A673 (cell line): ENCODE results near the gene ENTPD3. TPM values are rescaled to one million over a fixed set of nuclear protein-coding genes. Genes with fewer than 3 reads are reported as not detected.
"Not testable (repeated sequence)": the region's sequence is repeated elsewhere in the genome, so short reads cannot be mapped to it uniquely, and the experiment has no call there.

Experiments used
- BruUV-seq: library from RNA; stranded (reverse); fragments of 400-500 nt; replicated peaks from 2 replicates; lab custom pipeline; 2021; lab: Mats Ljungman, UMichigan
- CTCF ChIA-PET: fragments of 300-600 bp; sonication (Branson Sonifier 250); formaldehyde crosslinking; loops from one replicate; lab custom pipeline; 2022; ENCODE audit warnings: antibody characterized with exemption; lab: Charles Lee
- POLR2A ChIA-PET: fragments of 300-600 bp; sonication (Branson Sonifier 250); formaldehyde crosslinking; loops from one replicate; lab custom pipeline; 2022; ENCODE audit warnings: antibody characterized with exemption; ENCODE audit not compliant: low non-redundant PET; lab: Charles Lee
- DNase-seq: peaks from one replicate; pipeline ENCODE4 v3.0.0-alpha.2; 2015; ENCODE audit warnings: low spot score
- H3K27ac ChIP-seq: fragments of 200-600 bp; sonication (generic); 2 replicates; pipeline ENCODE4 v1.5.1; 2016; ENCODE audit warnings: mixed run types, low read depth, mild to moderate bottlenecking, mixed read lengths, antibody characterized with exemption, low read length; ENCODE audit not compliant: poor library complexity, severe bottlenecking
- H3K27me3 ChIP-seq: fragments of 200-600 bp; sonication (generic); replicated peaks from 2 replicates; pipeline ENCODE4 v1.6.1; 2017; ENCODE audit warnings: mixed run types, low read depth, mild to moderate bottlenecking, mixed read lengths, antibody characterized with exemption, low read length; ENCODE audit not compliant: insufficient read depth, poor library complexity
- H3K36me3 ChIP-seq: fragments of 200-600 bp; sonication (generic); 2 replicates; pipeline ENCODE4 v1.6.1; 2016; ENCODE audit warnings: mixed run types, mild to moderate bottlenecking, mixed read lengths, antibody characterized with exemption, low read length; ENCODE audit not compliant: insufficient read depth, poor library complexity, severe bottlenecking
- H3K4me1 ChIP-seq: fragments of 200-600 bp; sonication (generic); 2 replicates; pipeline ENCODE4 v1.6.1; 2017; ENCODE audit warnings: mixed run types, mild to moderate bottlenecking, mixed read lengths, antibody characterized with exemption, low read length; ENCODE audit not compliant: insufficient read depth, poor library complexity, severe bottlenecking
- H3K4me3 ChIP-seq: fragments of 200-600 bp; sonication (generic); 2 replicates; pipeline ENCODE4 v1.5.1; 2016; ENCODE audit warnings: low read depth, mixed run types, mild to moderate bottlenecking, mixed read lengths, low read length; ENCODE audit not compliant: poor library complexity, severe bottlenecking
- H3K9me3 ChIP-seq: fragments of 200-600 bp; sonication (generic); 2 replicates; pipeline ENCODE4 v1.6.1; 2016; ENCODE audit warnings: mixed run types, low read depth, mild to moderate bottlenecking, mixed read lengths, antibody characterized with exemption, low read length; ENCODE audit not compliant: poor library complexity, severe bottlenecking
- EZH2 ChIP-seq: fragments of 200-600 bp; sonication (generic); IDR thresholded peaks from 2 replicates; pipeline ENCODE4 v1.6.1; 2017; ENCODE audit warnings: borderline replicate concordance, low read depth, mild to moderate bottlenecking, mixed read lengths, antibody characterized with exemption, low read length; ENCODE audit not compliant: poor library complexity, severe bottlenecking
- intact Hi-C: fragments of 100-400 bp; cut with micrococcal nuclease; formaldehyde crosslinking; loops from one replicate; pipeline ENCODE4 v1.10.0; 2022; ENCODE audit not compliant: unreplicated experiment
- total RNA-seq: library from RNA; stranded (reverse); gene quantifications from 2 replicates; pipeline ENCODE4 v1.2.3, GENCODE V29; 2021
- TF ChIP-seq, protein P1 (sequence below): fragments of 300-800, 200-600 bp; sonication (generic); conservative IDR thresholded peaks from 2 replicates; pipeline ENCODE4 v1.5.1; 2017; ENCODE audit warnings: low read depth, mild to moderate bottlenecking, antibody characterized with exemption, low read length, moderate library complexity, mixed read lengths

Gene ENTPD3
- total RNA-seq, 1 experiment from 2014 or later = 0.54 TPM

DNA sequence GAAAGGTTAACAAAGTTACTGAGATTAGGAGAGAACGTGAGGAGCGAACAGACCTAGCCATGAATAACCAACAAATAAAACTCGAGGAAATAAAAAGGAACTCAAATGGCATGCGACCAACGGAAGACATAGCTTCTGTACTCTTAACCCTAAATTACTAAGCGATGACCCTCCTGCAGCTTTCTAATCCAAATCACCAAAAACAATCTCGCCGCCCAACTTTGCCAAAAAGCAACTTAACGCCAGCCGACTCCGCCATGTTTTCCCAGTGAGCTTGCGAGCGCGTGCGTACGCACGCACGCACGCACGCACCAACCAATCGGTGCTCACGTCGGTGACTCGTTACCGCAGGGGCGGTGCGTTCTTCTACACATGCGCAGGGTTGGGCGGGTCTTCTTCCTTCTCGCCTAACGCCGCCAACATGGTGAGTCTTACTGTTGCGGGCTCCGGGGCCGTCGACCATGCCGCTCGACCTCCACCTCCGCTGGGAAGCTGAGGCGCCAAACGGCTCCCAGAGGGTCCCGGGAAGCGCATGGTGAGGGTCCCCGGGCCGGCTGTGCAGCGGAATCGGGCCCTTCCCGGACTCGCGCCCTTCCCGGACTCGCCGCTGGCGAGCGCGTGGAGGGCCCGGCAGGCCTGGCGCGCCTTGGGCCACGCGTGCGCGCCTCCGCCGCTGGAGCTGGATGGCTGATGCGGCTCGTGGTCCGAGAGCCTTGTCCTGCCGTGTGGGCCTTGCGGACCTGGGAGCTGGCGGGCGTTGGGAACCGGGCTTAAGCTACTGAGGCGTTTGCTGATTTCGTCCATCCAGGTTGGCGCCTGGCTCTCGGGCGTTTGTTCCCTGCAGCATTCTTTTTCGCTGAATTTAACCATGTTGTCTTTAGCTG lies 70.2 kb downstream of the ENTPD3 start, which contains the start of gene RPL14:
Gene RPL14 (plus strand): TSS at position 400 of the 884 bp plus-strand sequence. CDS start 133 bp downstream, at position 533.
- no TSS peak for BruUV-seq
- DNase-seq = peak; percentile 92
- peak within 1 kb of the TSS; percentile 86 for H3K27ac ChIP-seq
- peaks cover 38% of the 10 kb centered on the region for H3K36me3 ChIP-seq
- H3K4me1 ChIP-seq = peaks cover 3% of the 10 kb centered on the region
- H3K4me3 ChIP-seq = peak within 1 kb of the TSS; percentile 86
- CTCF ChIA-PET = interaction anchor here (0.7 kb wide), 1 partner anchor 1445 kb away, joined by 3 read pairs; no protein-coding TSS in a partner anchor
- H3K27me3 ChIP-seq = no peaks in the 10 kb centered on the region
- POLR2A ChIA-PET = no interaction called here
- intact Hi-C loops = no loop called here
- H3K9me3 ChIP-seq = no peaks in the 10 kb centered on the region
- TF ChIP-seq EZH2 = no peak
- TF ChIP-seq, protein P1, sequence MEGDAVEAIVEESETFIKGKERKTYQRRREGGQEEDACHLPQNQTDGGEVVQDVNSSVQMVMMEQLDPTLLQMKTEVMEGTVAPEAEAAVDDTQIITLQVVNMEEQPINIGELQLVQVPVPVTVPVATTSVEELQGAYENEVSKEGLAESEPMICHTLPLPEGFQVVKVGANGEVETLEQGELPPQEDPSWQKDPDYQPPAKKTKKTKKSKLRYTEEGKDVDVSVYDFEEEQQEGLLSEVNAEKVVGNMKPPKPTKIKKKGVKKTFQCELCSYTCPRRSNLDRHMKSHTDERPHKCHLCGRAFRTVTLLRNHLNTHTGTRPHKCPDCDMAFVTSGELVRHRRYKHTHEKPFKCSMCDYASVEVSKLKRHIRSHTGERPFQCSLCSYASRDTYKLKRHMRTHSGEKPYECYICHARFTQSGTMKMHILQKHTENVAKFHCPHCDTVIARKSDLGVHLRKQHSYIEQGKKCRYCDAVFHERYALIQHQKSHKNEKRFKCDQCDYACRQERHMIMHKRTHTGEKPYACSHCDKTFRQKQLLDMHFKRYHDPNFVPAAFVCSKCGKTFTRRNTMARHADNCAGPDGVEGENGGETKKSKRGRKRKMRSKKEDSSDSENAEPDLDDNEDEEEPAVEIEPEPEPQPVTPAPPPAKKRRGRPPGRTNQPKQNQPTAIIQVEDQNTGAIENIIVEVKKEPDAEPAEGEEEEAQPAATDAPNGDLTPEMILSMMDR = no peak

DNA sequence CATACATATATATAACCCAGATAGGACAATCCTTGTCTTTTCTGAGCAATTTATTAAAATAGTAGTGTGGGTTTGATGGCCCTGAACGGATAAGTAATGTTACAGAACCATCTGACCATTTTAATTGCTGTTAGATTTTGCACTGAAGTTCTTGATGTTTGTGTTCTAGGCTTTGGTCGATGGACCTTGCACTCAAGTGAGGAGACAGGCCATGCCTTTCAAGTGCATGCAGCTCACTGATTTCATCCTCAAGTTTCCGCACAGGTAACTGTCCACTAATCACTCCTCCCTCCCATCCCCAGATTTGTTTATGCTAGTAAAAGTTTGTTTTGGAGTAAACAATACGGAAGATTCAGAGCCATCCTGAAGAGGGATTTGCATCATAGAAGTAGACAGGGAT lies 71.5 kb downstream of the ENTPD3 start:
- Histone ChIP-seq H3K4me1 (no peaks in the 10 kb centered on the region), H3K9me3 (no peaks in the 10 kb centered on the region), H3K27ac (no peak overlapping the region), H3K36me3 (peaks cover 50% of the 10 kb centered on the region), H3K4me3 (peak overlapping the region; percentile 86), H3K27me3 (no peaks in the 10 kb centered on the region)
- ChIA-PET POLR2A (no interaction called here), CTCF (no interaction called here)
- TF ChIP-seq, protein P1 = no peak
- no peak for TF ChIP-seq EZH2
- no TSS peak for BruUV-seq
- intact Hi-C loops = no loop called here
- DNase-seq = no peak

DNA sequence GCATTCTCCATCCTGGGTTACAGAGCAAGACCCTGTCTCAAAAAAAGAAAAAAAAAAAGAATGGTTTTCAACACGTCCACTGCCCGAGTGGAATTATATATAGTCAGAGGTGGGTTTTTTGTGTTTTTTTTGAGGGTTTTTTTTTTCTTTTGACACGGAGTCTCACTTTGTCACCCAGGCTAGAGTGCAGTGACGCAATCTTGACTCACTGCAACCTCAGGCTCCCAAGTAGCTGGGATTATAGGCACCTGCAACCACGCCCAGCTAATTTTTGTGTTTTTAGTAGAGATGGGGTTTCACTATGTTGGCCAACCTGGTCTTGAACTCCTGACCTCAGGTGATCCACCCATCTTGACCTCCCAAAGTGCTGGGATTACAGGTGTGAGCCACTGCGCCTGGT lies 73.5 kb downstream of the ENTPD3 start:
- H3K27ac ChIP-seq, BruUV-seq, intact Hi-C loops, DNase-seq, CTCF ChIA-PET, H3K4me1 ChIP-seq, POLR2A ChIA-PET, H3K4me3 ChIP-seq, H3K27me3 ChIP-seq, H3K9me3 ChIP-seq: not testable (repeated sequence)
- H3K36me3 ChIP-seq = peaks cover 56% of the 10 kb centered on the region
